Measurements from ENCODE around the gene SYPL1.

DNA sequence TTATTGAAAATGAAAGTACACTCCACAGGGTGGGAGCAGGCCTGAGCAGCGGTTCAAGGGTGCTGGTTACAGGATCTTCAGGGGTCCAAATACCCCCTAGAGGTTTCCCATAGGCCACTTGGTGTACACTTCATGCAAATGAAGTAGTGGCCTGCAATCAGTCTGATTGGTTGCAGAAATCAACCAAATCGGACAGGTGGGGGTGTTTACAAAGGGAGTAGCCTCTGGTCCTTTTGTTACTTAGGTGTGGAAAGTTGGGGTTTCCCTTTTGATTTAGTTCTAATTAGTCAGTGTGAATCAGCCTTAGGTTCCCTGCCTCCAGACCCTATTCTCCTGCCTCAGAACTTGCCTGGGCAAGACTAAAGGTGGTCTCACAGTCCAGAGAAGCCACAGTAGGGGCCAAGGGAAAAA, 49.6 kb downstream of the SYPL1 start:
- TF ChIP-seq TAF1 (IDR thresholded peaks at IDR 0.05; ENCODE audit: low read depth) (no peak), EGR1 (IDR thresholded peaks at IDR 0.05) (no peak), TEAD4 (IDR thresholded peaks at IDR 0.05) (no peak), TCF12 (IDR thresholded peaks at IDR 0.05; ENCODE audit: low read depth) (no peak), CREB1 (IDR thresholded peaks at IDR 0.05; ENCODE audit: low read depth) (no peak), CEBPB (IDR thresholded peaks at IDR 0.05) (no peak), YY1 (IDR thresholded peaks at IDR 0.05; ENCODE audit: low read depth) (no peak), FOXM1 (IDR thresholded peaks at IDR 0.05; ENCODE audit: borderline replicate concordance, low read depth) (no peak), ZBTB7A (IDR thresholded peaks at IDR 0.05; ENCODE audit: low read depth) (no peak), REST (IDR thresholded peaks at IDR 0.05; ENCODE audit: low read depth) (no peak)
- TF ChIP-seq, protein P1, sequence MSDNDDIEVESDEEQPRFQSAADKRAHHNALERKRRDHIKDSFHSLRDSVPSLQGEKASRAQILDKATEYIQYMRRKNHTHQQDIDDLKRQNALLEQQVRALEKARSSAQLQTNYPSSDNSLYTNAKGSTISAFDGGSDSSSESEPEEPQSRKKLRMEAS (IDR thresholded peaks at IDR 0.05): no peak

Measured in Ishikawa (cell line).